Astrocyte (in vitro differentiated cells and primary cell): ENCODE results near the gene MEGF6. TPM values are rescaled to one million over a fixed set of nuclear protein-coding genes. Genes with fewer than 3 reads are reported as not detected.

Source experiments
- DNase-seq: peaks from one replicate; pipeline ENCODE4 v3.0.0-alpha.2; 2010; ENCODE audit warnings: low read depth
- FAIRE-seq: peaks from 2 replicates; lab custom pipeline; 2011; peaks lifted over from hg19 to GRCh38; lab: Jason Lieb, UNC
- H2AFZ ChIP-seq: 2 replicates; pipeline ENCODE4 v1.6.0; 2012; ENCODE audit warnings: low read depth, low read length, inconsistent platforms
- H3K27ac ChIP-seq: 2 replicates; pipeline ENCODE4 v1.5.1; 2011; ENCODE audit warnings: low read depth, low read length, inconsistent platforms
- H3K27me3 ChIP-seq: 2 replicates; pipeline ENCODE4 v1.6.0; 2011; ENCODE audit warnings: low read length, inconsistent platforms; ENCODE audit not compliant: insufficient read depth
- H3K36me3 ChIP-seq: 2 replicates; pipeline ENCODE4 v1.5.1; 2011; ENCODE audit warnings: low read length, inconsistent platforms; ENCODE audit not compliant: insufficient read depth
- H3K4me1 ChIP-seq: 2 replicates; pipeline ENCODE4 v1.5.1; 2011; ENCODE audit warnings: low read length, inconsistent platforms; ENCODE audit not compliant: insufficient read depth
- H3K4me2 ChIP-seq: 2 replicates; pipeline ENCODE4 v1.6.0; 2012; ENCODE audit warnings: low read length, inconsistent platforms
- H3K4me3 ChIP-seq: 2 replicates; pipeline ENCODE4 v1.5.1; 2011; ENCODE audit warnings: low read depth, mild to moderate bottlenecking, low read length, inconsistent platforms; ENCODE audit not compliant: insufficient read depth
- H3K79me2 ChIP-seq: 2 replicates; pipeline ENCODE4 v1.6.0; 2012; ENCODE audit warnings: mild to moderate bottlenecking, low read length, inconsistent platforms; ENCODE audit not compliant: insufficient read depth
- H3K9ac ChIP-seq: 2 replicates; pipeline ENCODE4 v1.6.0; 2012; ENCODE audit warnings: mild to moderate bottlenecking, low read length, inconsistent platforms
- H3K9me3 ChIP-seq: 2 replicates; pipeline ENCODE4 v1.5.1; 2012; ENCODE audit warnings: low read depth, mild to moderate bottlenecking, low read length, inconsistent platforms; ENCODE audit not compliant: insufficient read depth
- H4K20me1 ChIP-seq: 2 replicates; pipeline ENCODE4 v1.6.0; 2012; ENCODE audit warnings: low read length, inconsistent platforms; ENCODE audit not compliant: insufficient read depth
- H3K27ac Mint-ChIP-seq: one replicate; pipeline ENCODE4 v1.8.0; 2021; ENCODE audit warnings: mild to moderate bottlenecking, mixed read lengths; ENCODE audit not compliant: unreplicated experiment
- H3K27me3 Mint-ChIP-seq: one replicate; pipeline ENCODE4 v1.8.0; 2021; ENCODE audit warnings: low read depth, mixed read lengths; ENCODE audit not compliant: unreplicated experiment
- H3K36me3 Mint-ChIP-seq: one replicate; pipeline ENCODE4 v1.8.0; 2021; ENCODE audit warnings: low read depth, mixed read lengths; ENCODE audit not compliant: unreplicated experiment
- H3K4me1 Mint-ChIP-seq: one replicate; pipeline ENCODE4 v1.8.0; 2021; ENCODE audit warnings: low read depth, mixed read lengths; ENCODE audit not compliant: unreplicated experiment
- H3K4me3 Mint-ChIP-seq: one replicate; pipeline ENCODE4 v1.8.0; 2021; ENCODE audit warnings: mild to moderate bottlenecking, moderate library complexity, mixed read lengths; ENCODE audit not compliant: unreplicated experiment
- H3K9me3 Mint-ChIP-seq: one replicate; pipeline ENCODE4 v1.8.0; 2021; ENCODE audit warnings: mild to moderate bottlenecking, mixed read lengths; ENCODE audit not compliant: unreplicated experiment
- EZH2 ChIP-seq: IDR thresholded peaks from 2 replicates; pipeline ENCODE4 v1.6.1; 2012; ENCODE audit warnings: mild to moderate bottlenecking, low read length, inconsistent platforms; ENCODE audit not compliant: insufficient read depth
- total RNA-seq: library from RNA; stranded (reverse); gene quantifications from 2 replicates; pipeline ENCODE4 v1.2.1, GENCODE V29; 2021
- TF ChIP-seq, protein P1 (sequence below): IDR thresholded peaks from 2 replicates; pipeline ENCODE4 v1.5.1; 2011; ENCODE audit warnings: low read depth, mild to moderate bottlenecking, inconsistent platforms, low read length, moderate library complexity; ENCODE audit not compliant: insufficient read depth

Gene MEGF6
- total RNA-seq, 1 donor from 2014 or later, result 14.8 TPM

DNA sequence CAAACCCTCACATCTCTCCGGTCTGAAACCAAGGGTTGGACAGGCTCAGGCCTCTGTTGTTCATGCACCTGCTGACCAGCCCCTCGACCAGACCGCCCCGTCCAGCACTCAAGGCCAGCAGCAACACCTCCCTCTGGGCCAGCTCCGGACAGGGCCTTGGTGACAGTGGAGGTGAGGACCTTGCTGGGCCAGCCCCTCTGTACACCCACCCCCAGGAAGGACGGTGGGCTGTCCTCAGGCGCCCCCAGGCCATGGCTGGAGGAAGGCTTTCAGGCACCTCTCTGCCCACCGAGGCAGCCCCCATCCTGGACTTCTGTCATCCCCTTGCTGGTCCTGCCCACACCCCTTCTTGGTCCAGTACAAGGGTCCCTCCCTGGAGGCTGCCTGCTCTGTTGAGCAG lies 48.6 kb downstream of the MEGF6 start:
- H3K9me3 ChIP-seq, result peaks cover 2% of the 10 kb centered on the region
- no peak overlapping the region for H3K27ac ChIP-seq
- no peaks in the 10 kb centered on the region for H4K20me1 ChIP-seq
- H2AFZ ChIP-seq, result no peak overlapping the region
- no peak overlapping the region for H3K27ac Mint-ChIP-seq
- DNase-seq (no peak), FAIRE-seq (no peak)
- H3K36me3 ChIP-seq, result no peaks in the 10 kb centered on the region
- no peak overlapping the region for H3K4me2 ChIP-seq
- H3K4me1 Mint-ChIP-seq, result no peaks in the 10 kb centered on the region
- H3K27me3 Mint-ChIP-seq, result peaks cover 40% of the 10 kb centered on the region
- H3K9me3 Mint-ChIP-seq, result no peaks in the 10 kb centered on the region
- no peaks in the 10 kb centered on the region for H3K79me2 ChIP-seq
- TF ChIP-seq EZH2, result no peak
- TF ChIP-seq, protein P1, sequence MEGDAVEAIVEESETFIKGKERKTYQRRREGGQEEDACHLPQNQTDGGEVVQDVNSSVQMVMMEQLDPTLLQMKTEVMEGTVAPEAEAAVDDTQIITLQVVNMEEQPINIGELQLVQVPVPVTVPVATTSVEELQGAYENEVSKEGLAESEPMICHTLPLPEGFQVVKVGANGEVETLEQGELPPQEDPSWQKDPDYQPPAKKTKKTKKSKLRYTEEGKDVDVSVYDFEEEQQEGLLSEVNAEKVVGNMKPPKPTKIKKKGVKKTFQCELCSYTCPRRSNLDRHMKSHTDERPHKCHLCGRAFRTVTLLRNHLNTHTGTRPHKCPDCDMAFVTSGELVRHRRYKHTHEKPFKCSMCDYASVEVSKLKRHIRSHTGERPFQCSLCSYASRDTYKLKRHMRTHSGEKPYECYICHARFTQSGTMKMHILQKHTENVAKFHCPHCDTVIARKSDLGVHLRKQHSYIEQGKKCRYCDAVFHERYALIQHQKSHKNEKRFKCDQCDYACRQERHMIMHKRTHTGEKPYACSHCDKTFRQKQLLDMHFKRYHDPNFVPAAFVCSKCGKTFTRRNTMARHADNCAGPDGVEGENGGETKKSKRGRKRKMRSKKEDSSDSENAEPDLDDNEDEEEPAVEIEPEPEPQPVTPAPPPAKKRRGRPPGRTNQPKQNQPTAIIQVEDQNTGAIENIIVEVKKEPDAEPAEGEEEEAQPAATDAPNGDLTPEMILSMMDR, result no peak
- no peak overlapping the region for H3K4me3 ChIP-seq
- no peaks in the 10 kb centered on the region for H3K4me1 ChIP-seq
- no peak overlapping the region for H3K9ac ChIP-seq
- H3K27me3 ChIP-seq, result peaks cover 24% of the 10 kb centered on the region
- H3K36me3 Mint-ChIP-seq, result no peaks in the 10 kb centered on the region
- H3K4me3 Mint-ChIP-seq, result no peak overlapping the region

DNA sequence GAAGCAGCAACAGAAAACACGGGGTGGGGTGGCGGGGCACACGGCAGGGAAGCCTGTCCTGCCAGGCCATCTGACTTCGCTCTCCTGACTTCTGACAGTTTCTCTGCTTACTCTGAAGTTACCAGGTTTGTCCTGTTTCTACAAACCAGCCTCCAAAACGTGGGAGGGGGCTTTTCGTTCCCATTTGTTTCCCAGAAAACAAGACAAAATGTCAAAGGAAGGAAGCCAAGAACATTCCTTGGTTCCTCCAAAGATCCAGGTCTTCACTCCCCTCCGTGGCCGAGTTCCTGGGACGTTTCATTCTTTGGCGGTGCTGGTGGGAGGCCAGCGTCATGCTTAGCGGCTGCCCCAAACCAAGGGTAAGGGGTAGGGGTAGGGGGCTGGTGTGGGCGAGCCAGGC lies 49.6 kb downstream of the MEGF6 start:
- H3K4me1 Mint-ChIP-seq, result no peaks in the 10 kb centered on the region
- no peak overlapping the region for H3K4me3 ChIP-seq
- peaks cover 44% of the 10 kb centered on the region for H3K27me3 Mint-ChIP-seq
- no peaks in the 10 kb centered on the region for H4K20me1 ChIP-seq
- peaks cover 4% of the 10 kb centered on the region for H3K4me1 ChIP-seq
- H3K9me3 ChIP-seq, result peaks cover 2% of the 10 kb centered on the region
- no peaks in the 10 kb centered on the region for H3K79me2 ChIP-seq
- FAIRE-seq (no peak), DNase-seq (no peak)
- no peaks in the 10 kb centered on the region for H3K9me3 Mint-ChIP-seq
- TF ChIP-seq, protein P1, result no peak
- no peak overlapping the region for H3K9ac ChIP-seq
- no peaks in the 10 kb centered on the region for H3K36me3 Mint-ChIP-seq
- no peaks in the 10 kb centered on the region for H3K36me3 ChIP-seq
- H3K4me2 ChIP-seq, result no peak overlapping the region
- H3K27ac ChIP-seq, result no peak overlapping the region
- no peak overlapping the region for H3K27ac Mint-ChIP-seq
- no peak overlapping the region for H2AFZ ChIP-seq
- no peak overlapping the region for H3K4me3 Mint-ChIP-seq
- H3K27me3 ChIP-seq, result peaks cover 25% of the 10 kb centered on the region

DNA sequence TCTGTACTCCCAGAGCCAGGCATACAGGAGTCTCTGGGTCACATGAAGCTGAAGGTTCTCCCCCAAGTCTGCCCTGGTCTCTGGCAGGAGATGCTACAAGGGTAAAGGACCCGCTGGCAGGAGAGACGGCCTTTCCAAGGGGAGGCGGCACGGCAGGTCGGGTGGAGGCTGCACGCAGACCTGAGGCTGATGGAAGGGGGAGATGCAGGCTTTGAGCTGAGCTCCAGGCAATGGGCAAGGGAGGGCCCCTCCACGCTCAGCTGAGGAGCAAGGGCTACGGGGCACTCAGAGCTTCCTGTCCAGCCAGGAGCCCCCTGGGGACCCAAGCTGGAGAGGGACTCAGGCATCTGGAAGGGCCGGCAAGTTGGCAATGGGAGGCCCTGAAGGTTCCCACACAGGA lies 50.3 kb downstream of the MEGF6 start:
- no peaks in the 10 kb centered on the region for H4K20me1 ChIP-seq
- Mint-ChIP-seq H3K4me3 (no peak overlapping the region), H3K4me1 (no peaks in the 10 kb centered on the region), H3K9me3 (no peaks in the 10 kb centered on the region), H3K27ac (no peak overlapping the region), H3K36me3 (no peaks in the 10 kb centered on the region), H3K27me3 (peaks cover 50% of the 10 kb centered on the region)
- H3K79me2 ChIP-seq, result no peaks in the 10 kb centered on the region
- no peak for DNase-seq
- TF ChIP-seq EZH2, result no peak
- TF ChIP-seq, protein P1, result no peak
- H3K27me3 ChIP-seq, result peaks cover 25% of the 10 kb centered on the region
- no peak overlapping the region for H3K4me3 ChIP-seq
- no peak for FAIRE-seq
- H3K9ac ChIP-seq, result no peak overlapping the region
- H3K36me3 ChIP-seq, result no peaks in the 10 kb centered on the region
- peaks cover 4% of the 10 kb centered on the region for H3K4me1 ChIP-seq
- H3K9me3 ChIP-seq, result peaks cover 2% of the 10 kb centered on the region
- no peak overlapping the region for H2AFZ ChIP-seq
- H3K4me2 ChIP-seq, result no peak overlapping the region
- H3K27ac ChIP-seq, result no peak overlapping the region
